C1 segment of cervical spinal cord (tissue), 14 donors: Measurements from ENCODE around the gene PDXP.
A peak's percentile ranks its signal among the peaks of the same experiment; 100 is the strongest.
"Not testable (repeated sequence)": the region's sequence is repeated elsewhere in the genome, so short reads cannot be mapped to it uniquely, and the experiment has no call there.

Source experiments
- DNase-seq, 14 donors: peaks; one replicate each; lab custom pipeline; 2025; lab: John Stamatoyannopoulos, UW

PDXP gene

GRCh38 chr22:37672920-37673455, 14.5 kb downstream of the PDXP start:
- no peak for DNase-seq

- no peak for DNase-seq
Measured at GRCh38 chr22:37674248-37674647, 15.7 kb downstream of the PDXP start.

- peak; percentile 44 to 88 (median 84) for DNase-seq
Measured at GRCh38 chr22:37674951-37675929, 16.7 kb downstream of the PDXP start, which contains the start of gene LGALS1. Gene LGALS1 (plus strand): TSS chr22:37675636. CDS start chr22:37675703, 67 bp downstream.

GRCh38 chr22:37675930-37676735, 17.6 kb downstream of the PDXP start:
- DNase-seq: peak in 11 of 14 donors; percentile 15 to 62 (median 41)

GRCh38 chr22:37676736-37677492, 18.4 kb downstream of the PDXP start:
- peak in 7 of 14 donors; percentile 33 to 75 (median 49) for DNase-seq

GRCh38 chr22:37677493-37677974, 19.0 kb downstream of the PDXP start:
- no peak for DNase-seq

- no peak for DNase-seq
Measured at GRCh38 chr22:37678372-37678771, 19.8 kb downstream of the PDXP start.

GRCh38 chr22:37679670-37680069, 21.1 kb downstream of the PDXP start:
- no peak for DNase-seq

GRCh38 chr22:37680191-37680851, 21.8 kb downstream of the PDXP start:
- DNase-seq: no peak

- DNase-seq: no peak
Measured at GRCh38 chr22:37681001-37681424, 22.5 kb downstream of the PDXP start.

GRCh38 chr22:37681556-37682049, 23.1 kb downstream of the PDXP start:
- DNase-seq: peak in 9 of 14 donors; percentile 11 to 47 (median 32)

- no peak for DNase-seq
Measured at GRCh38 chr22:37684803-37685615, 26.5 kb downstream of the PDXP start.

GRCh38 chr22:37686002-37686982, 27.8 kb downstream of the PDXP start, which contains the start of gene NOL12:
Gene NOL12 (plus strand): TSS chr22:37686343. CDS start chr22:37686393, 50 bp downstream.
- DNase-seq: peak in 13 of 14 donors; percentile 36 to 86 (median 76)

GRCh38 chr22:37690407-37690806, 31.9 kb downstream of the PDXP start:
- DNase-seq: no peak

- DNase-seq: no peak
Measured at GRCh38 chr22:37690901-37691504, 32.5 kb downstream of the PDXP start.

- no peak for DNase-seq
Measured at GRCh38 chr22:37692627-37693285, 34.2 kb downstream of the PDXP start.

- DNase-seq: not testable (repeated sequence)
Measured at GRCh38 chr22:37694131-37694530, 35.6 kb downstream of the PDXP start.
